GM18517 (cell line): Measurements from ENCODE around the gene ERMAP.
"Not testable (repeated sequence)": the region's sequence is repeated elsewhere in the genome, so short reads cannot be mapped to it uniquely, and the experiment has no call there.

Experiments
- ATAC-seq: cut with Tn5 transposase; IDR thresholded peaks from one replicate; pipeline ENCODE4 v1.9.1; 2021; ENCODE audit warnings: mild to moderate bottlenecking, moderate library complexity; ENCODE audit not compliant: unreplicated experiment

Gene ERMAP

DNA sequence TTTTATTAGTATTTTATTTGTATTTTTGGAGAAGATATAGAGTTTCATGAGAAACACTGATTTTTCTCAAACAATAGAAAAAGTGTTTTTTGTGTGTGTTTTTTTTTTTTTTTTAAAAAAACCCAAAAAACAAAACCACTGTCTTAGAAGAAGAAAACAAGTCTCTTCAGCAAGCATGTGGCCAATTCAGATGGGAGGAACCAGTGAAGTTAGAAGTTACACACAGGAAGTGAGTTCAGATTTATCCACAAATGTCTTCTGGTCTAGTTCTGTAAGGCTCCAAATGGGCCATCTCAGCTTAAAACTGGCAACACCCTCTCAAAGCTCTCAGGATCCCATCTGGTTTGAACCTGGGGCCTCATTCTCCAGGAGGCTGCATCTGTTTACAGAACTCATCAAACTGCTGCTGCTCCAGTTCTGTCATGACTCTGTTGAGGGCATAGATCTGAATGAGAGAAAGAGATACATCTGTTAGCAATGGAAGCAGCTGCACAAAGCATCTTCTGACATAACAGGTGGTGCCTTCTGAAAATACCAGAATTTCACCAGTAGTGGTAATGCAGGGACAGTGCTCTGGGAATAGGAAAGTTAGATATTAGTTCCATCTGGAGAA lies 9.8 kb upstream of the ERMAP start:
- no peak for ATAC-seq

DNA sequence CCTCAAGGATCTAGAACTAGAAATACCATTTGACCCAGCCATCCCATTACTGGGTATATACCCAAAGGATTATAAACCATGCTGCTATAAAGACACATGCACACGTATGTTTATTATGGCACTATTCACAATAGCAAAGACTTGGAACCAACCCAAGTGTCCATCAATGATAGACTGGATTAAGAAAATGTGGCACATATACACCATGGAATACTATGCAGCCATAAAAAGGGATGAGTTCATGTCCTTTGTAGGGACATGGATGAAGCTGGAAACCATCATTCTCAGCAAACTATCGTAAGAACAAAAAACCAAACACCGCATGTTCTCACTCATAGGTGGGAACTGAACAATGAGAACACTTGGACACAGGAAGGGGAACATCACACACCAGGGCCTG lies 2.1 kb upstream of the ERMAP start:
- not testable (repeated sequence) for ATAC-seq

DNA sequence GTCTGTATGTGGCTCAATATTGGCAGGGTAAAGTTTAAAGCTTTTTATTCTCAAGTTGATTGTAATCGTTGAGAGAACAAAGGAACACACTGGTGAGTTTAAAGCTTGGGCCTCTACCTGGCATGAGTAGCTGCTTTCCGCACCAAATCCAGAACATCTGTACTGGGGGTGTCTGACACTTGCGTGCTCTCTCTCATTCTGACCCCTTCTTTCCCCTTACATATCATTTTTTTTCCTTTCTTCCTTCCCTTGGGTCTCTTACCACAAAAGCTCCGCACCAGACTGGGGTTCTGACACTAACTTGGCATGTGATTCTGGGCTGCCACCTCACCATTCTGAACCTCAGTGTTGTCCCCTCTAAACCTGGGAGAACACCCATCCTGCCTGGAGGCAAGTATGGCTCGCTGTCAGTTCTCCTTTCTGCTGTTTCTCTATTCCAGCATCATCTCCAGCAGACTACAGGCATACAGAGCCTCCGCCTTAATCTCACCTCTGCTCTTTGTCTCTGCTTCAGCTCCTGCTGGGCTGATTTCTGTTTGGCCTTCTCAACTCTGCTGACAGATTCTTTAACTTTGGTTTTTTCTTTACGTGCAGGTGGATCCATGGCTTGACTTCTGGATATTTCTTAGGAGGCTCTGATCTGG lies 859 bp upstream of the ERMAP start:
- peak; percentile 16 for ATAC-seq

DNA sequence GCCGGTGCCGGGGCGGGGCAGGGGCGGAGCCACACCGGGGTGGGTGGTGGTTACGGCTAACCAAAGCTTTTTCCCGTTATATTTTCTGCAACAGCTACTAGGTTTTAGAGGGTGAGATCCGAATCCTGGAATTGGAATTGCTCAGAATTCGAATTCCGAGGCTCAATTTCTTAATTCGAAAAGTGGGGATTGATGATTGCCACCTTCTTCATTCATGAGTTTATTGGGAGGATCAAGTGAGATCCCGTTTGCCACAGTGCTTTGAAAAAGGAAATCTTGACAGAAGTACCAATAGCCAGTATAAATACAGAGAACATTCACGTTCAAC lies 482 bp downstream of the ERMAP start:
- no peak for ATAC-seq

DNA sequence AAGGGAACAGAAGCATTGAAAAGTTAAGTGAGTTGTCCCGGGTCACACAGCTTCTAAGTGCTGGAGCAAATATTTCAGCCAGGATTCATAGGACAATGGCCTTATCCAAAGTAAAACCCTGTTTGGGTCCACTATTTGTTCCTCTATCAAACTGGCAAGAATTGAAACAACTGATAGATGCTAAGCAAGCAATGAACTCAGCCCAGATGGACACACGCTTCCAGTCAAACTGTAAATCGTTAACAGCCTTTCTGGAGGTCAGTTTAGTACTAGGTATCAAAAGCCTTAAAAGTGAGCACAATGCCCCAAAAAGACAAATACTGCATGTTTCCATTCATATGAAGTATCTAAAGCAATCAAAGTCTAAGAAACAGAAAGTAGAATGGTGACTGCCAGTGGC lies 1.1 kb downstream of the ERMAP start:
- ATAC-seq: no peak

DNA sequence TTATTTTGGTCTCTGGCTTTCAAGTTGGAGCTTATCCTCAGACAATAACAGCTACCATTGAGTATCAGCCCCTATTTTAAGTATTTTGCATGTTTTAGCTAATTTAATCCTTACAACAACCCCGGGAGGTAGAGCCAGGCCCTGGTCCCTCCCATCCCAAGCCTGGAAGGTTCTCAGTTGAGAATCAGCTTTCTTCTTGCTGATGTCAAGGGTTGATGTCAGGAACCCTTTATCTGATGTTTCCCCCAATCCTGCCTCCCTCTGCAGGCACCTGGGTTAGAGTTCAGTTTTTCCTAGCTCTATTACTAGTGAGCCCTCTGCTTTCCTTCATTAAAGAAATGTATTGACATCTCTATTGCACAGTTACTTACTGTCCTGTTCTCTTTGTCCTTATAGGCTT lies 3.9 kb downstream of the ERMAP start:
- no peak for ATAC-seq

DNA sequence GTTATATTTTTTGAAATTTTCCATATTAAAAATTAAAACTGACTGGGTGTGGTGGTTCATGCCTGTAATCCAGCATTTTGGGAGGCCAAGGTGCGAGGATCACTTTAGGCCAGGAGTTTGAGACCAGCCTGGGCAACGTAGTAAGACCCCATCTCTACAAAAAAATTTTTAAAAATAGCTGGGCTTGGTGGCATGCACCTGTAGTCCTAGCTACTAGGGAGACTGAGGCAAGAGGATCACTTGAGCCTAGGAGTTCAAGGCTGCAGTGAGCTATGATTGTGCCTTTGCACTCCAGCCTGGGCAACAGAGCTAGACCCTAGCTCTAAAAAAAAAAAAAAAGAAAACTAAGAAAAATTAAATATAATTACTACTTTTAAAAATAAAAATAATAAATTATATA lies 4.8 kb downstream of the ERMAP start:
- ATAC-seq: no peak

DNA sequence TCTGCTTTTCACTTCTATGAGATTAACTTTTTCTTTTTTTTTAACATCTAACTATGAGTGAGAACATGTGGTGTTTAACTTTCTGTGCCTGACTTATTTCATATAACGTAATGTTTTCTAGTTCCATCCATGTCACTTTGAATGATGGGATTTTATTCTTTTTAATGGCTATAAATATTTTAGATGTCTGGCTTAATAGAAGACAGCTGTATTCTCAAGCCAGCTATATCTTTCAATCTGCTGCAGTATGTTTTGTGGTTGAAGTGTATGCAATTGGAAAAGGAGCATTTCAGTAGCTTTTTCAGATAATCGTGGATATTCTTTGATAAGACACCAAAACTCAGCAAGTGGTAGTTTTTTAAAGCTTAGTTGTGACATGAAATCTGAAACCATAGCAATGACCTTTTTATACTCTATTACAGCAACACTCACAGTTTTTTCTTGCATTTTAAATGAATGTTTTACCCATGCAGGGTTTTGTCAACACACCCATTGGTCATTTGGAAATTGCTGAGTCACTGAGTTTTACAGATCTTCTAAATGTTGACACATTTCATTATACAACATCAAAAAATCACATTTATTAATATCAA lies 6.0 kb downstream of the ERMAP start:
- no peak for ATAC-seq

DNA sequence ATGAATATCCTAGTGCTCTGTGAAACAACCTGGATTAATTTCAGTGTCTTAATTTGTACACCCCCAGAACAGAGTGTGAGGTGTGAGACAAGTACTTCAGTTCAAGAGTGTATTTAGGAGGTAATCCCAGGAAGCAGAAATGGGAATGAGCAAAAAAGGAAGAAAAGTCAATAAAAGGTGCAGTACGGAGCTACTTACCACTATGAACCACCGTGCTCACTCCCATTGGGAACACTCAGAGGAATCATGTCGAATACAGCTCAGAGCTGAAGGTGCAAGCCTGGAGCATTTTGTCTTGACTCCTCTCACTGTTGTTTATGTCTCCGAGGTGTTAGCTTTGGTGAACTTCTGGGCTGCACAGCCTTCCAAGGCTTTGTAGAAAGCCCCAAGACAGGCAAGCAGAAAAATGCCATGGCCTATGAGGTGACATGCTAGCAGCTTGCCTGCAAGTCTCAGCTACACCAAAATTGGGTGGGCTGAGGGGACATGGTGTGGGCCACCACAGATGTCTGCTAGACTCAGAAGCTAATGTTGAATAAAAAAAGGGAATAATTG lies 7.6 kb downstream of the ERMAP start:
- no peak for ATAC-seq

DNA sequence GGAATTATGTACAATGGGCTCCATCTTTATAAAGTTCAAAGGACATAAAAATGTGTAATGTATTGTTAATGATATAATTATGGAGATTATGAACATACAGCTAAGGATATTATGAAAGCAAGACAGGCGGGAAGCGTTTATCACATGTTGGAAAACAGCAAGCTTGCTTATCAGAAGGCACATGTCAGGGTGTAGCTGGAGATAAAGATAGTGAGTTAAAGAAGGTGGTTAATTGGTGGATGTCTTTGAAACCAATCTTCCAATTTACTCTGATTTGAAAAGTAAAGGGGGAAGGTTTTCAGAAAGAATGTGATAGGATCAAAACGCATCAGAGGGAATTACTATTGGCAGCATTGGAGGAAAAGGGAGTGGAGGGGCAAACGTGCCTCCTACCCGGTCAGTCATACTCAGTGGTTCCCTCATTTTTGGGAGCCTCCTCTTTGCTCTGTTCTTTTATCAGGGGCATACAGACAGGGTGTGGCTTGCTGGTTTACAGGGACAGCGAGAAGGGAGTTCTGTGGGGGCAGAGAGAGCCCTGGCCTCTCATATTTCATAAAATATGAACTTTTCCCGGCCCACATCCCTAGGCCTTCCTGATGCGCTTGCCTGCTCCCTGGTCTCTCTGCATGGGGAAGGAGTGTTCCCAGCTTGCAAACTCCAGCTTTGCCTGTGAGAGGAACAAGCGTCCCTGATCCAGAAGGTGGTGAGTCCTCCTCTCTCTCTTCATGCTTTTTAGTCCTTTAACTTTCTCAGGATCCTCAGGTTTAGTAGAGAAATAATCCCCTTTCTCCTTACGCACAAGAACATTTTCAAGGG lies 8.3 kb downstream of the ERMAP start:
- no peak for ATAC-seq

DNA sequence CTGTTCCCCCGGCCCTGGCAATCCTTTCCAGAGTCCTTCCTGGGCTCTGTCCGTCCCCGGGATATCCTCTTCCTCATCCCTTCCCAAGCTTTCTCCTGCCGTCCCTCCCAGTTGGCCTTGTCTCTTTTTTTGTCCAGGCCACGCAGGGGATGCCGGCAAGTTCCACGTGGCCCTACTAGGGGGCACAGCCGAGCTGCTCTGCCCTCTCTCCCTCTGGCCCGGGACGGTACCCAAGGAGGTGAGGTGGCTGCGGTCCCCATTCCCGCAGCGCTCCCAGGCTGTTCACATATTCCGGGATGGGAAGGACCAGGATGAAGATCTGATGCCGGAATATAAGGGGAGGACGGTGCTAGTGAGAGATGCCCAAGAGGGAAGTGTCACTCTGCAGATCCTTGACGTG lies 13.7 kb downstream of the ERMAP start:
- ATAC-seq: no peak

DNA sequence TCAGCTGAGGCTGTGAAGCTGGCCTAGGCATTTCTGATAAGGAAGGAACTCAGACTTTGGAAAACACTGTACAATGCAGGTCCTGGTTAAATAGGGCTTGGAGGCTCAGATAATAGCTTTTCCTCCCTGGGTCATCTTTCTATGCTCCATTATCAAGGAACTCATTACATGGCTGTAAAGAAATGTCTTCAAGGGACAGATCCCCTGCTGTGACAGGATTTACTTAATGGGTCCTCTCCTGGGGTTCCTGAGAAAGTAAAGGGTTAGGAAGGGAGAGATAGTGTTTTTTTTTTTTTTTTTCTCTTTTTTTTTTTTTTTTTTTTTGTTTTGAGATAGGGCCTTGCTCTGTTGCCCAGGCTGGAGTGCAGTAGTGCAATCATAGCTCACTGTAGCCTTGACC lies 14.4 kb downstream of the ERMAP start:
- no peak for ATAC-seq

DNA sequence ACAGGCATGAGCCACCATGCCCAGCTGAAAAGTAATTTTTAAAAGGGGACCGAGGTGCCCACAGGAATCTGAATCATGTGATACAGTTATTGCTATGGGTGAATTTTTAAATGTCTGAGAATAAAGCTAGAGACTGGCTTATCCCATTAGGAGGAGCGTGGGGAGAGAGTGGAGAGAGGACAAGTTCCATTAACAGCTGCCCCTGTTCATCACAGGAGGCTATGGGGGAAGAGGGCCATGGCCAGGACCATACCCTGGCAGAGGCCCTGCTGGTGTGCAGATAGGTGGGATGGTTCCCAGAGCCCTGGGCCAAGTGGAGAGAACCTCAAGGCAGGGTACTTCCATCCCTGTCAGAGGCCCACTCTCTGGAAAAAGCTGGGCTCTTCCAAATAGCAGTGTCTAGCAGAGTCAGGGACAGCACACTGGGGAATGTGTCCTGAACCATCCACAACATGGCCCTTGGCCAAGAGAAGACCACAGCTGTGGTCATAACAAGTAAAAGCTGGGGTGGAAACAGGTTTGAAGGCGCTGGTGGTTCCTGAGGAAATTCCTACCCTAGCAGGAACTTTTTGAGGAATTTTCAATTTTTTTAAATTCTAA lies 15.8 kb downstream of the ERMAP start:
- ATAC-seq: no peak

DNA sequence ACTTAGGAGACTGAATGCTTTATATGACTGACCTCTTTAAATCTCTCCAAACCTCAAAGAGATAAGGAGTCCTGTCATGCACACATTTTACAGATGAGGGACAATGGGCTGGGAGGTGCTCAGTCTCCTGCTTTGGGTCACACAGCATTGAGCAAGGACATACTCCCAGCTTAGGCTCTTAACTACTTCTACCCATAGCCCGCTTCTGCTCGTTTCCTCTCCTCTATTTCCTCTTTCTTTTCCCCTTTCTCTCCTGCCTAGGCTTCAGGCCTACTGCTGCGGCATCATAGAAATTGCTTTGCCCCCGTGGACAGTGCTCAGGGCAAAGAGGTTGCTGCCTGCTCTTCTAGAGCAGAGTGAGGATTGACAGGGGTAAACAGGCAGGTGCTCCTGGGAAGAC lies 17.1 kb downstream of the ERMAP start:
- no peak for ATAC-seq

DNA sequence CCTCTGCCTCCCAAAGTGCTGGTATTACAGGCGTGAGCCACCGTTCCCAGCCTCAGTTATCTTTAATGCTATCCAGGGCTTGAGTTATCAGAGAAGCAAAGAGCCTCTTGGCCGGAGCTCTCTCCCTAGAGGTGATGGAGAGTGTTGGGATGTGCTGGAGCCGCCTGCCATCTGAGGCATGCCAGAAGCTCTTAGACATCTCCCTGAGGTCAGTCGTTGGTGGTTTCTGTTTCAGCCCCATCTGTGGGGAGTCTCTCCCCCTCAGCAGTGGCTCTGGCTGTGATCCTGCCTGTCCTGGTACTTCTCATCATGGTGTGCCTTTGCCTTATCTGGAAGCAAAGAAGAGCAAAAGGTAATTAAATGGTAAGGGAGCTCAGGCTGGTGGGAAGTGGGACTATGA lies 17.9 kb downstream of the ERMAP start:
- ATAC-seq: no peak

DNA sequence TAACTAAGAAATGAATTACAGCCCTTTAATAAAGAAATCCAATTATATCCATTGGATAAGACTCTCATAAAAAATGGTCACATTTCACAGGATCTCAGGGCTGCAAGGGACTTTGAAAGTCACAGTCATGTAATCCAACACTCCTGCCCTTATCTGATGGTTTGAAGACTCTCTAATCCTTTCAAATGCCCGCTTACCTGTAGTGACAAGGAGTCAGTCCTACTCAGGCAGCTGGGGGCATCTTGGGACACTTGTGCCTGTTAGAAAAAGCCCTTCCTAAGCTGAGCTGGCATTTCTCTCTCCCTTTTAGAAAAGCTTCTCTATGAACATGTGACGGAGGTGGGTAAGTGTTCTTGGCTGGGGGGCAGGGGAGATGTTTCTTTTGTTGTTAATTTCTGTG lies 18.5 kb downstream of the ERMAP start:
- no peak for ATAC-seq

DNA sequence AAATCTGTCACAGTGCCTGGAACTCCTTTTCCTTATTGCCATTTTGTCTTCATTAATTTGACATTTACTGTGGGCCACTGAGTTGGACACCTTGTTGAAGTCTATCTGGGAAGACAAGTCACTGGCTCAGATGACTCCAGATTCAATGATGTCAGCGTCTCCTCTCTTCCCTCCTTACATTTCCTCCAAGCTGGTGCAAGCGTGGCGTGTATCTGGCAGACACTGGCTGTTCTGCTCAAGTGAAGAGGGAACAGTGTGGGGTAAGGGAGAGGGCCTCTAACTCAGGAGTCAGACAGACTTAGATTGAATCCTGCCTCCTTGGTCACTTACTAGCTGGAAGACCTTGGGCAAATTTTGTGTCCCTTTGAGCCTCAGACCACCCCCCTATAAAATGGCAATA lies 20.8 kb downstream of the ERMAP start:
- ATAC-seq: no peak

DNA sequence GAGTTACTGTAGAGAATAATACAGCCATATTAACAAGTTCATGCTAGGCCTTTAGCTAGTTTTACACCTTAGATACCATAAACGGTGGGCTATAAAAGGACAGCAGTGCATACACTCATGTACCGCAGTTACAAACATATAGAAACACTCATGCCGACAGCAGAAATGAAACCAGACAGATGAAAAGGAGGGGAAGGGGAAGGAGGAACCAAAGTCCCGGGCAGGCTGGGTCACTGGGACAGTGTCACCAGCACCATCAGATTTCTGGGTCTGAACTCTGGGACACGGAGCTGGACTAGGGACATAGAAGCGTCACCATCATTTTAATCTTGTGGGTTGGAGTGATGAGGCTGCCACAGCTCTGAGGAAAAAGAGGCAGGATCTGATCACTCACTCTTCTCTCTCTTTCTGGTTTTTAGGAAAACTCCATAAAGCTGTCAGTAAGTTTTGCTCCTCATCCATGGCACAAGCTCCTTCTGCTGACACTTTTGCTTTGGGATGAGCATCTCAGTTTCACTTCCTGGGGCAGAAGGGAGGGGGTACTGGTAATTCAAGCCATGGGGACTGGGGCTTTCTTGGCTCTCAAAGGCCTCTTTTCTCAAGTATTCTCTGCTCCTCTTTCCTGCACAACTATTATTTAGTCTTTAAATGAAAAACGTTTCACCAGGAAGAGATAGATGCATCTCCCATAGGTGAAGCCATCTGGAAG lies 21.7 kb downstream of the ERMAP start:
- no peak for ATAC-seq

DNA sequence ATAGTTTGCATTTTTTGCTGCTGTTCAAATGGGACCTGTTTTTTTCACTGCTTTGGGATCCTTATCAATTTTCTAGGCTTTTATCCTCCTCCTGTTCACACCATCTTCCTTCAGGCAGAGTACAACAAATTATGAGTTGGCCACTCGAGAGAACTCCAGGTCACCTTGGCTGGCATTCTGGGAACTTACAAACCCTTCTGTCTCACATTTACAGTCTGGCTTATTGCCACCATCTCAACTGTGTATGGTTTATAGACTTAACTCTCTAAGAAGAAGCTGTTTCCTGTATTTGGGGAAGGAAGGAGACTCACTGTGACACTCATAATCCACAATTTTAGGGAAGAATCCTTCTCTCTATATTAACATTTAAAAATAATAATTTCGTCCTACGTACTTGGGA lies 24.1 kb downstream of the ERMAP start:
- no peak for ATAC-seq

DNA sequence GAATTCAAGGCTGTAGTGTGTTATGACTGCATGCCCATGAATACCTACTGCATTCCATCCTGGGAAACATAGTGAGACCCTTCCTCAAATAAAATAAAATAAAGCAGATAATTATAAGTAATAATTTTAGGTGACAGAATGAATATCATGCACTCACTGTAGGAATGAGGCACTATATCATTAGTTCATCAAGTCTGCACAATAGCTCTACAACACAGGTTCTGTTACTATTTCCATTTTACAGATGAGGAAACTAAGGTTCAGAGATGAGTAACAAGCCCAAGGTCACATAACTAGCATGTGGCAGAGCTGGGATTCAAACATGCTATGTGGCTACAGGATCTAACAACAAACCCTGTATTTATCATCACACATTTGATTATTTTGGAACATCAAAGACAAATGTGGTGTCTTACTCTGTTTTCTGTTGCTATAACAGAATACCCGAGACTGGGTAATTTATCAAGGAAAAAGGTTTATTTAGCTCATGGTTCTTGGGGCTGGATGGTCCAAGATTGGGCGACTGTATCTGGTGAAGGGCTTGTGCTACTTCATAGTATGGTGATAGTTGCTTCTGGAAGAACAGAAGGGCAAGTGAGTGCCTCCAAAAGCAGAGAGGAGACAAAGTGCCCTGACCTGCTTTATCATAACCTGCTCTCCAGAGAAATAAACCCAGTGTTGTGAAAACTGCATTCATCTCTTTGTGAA lies 24.7 kb downstream of the ERMAP start:
- ATAC-seq: no peak
